MCF 10A (cell line): ENCODE results near the gene FAXDC2. TPM values are rescaled to one million over a fixed set of nuclear protein-coding genes. Genes with fewer than 3 reads are reported as not detected.
A peak's percentile ranks its signal among the peaks of the same experiment; 100 is the strongest.

ENCODE experiments used
- BruUV-seq: library from RNA; stranded (reverse); fragments of 400-500 nt; replicated peaks from 2 replicates; lab custom pipeline; 2021; lab: Mats Ljungman, UMichigan
- CTCF ChIA-PET: fragments of 300-600 bp; sonication (Branson Sonifier 250); formaldehyde crosslinking; extraction: SDS; loops from one replicate; lab custom pipeline; 2021; ENCODE audit warnings: antibody characterized with exemption, inconsistent platforms; lab: Yijun Ruan, JAX
- POLR2A ChIA-PET: fragments of 300-600, 350-650 bp; sonication (Branson Sonifier 250); formaldehyde crosslinking; extraction: SDS; loops from one replicate; lab custom pipeline; 2020; ENCODE audit warnings: antibody characterized with exemption, inconsistent platforms; lab: Yijun Ruan, JAX
- DNase-seq: peaks from one replicate; pipeline ENCODE4 v3.0.0-alpha.2; 2018; ENCODE audit not compliant: unreplicated experiment
- H3K27ac Mint-ChIP-seq: one replicate; pipeline ENCODE4 v1.8.0; 2022; ENCODE audit warnings: mild to moderate bottlenecking, low read depth, mixed read lengths; ENCODE audit not compliant: unreplicated experiment
- H3K27me3 Mint-ChIP-seq: one replicate; pipeline ENCODE4 v1.8.0; 2022; ENCODE audit warnings: mixed read lengths; ENCODE audit not compliant: insufficient read depth, unreplicated experiment
- H3K36me3 Mint-ChIP-seq: one replicate; pipeline ENCODE4 v1.8.0; 2022; ENCODE audit warnings: mild to moderate bottlenecking, moderate library complexity, mixed read lengths; ENCODE audit not compliant: insufficient read depth, unreplicated experiment
- H3K4me1 Mint-ChIP-seq: one replicate; pipeline ENCODE4 v1.8.0; 2022; ENCODE audit warnings: mixed read lengths; ENCODE audit not compliant: insufficient read depth, unreplicated experiment
- H3K4me3 Mint-ChIP-seq: one replicate; pipeline ENCODE4 v1.8.0; 2022; ENCODE audit warnings: mild to moderate bottlenecking, moderate library complexity, mixed read lengths; ENCODE audit not compliant: unreplicated experiment
- H3K9me3 Mint-ChIP-seq: one replicate; pipeline ENCODE4 v1.8.0; 2022; ENCODE audit warnings: mixed read lengths; ENCODE audit not compliant: unreplicated experiment
- intact Hi-C: fragments of 100-400 bp; cut with micrococcal nuclease; formaldehyde crosslinking; loops from 2 replicates; pipeline ENCODE4 v1.14.1; 2022
- microRNA-seq: library from miRNA; unstranded; fragments of <30 nt; microRNA quantifications from one replicate; pipeline ENCODE4 v1.2.0, GENCODE V29; 2022
- total RNA-seq: library from RNA; stranded (reverse); gene quantifications from 2 replicates; pipeline ENCODE4 v1.2.3, GENCODE V29; 2022
- TF ChIP-seq, protein P1 (sequence below): fragments of 200-600 bp; IDR thresholded peaks from one replicate; pipeline ENCODE4 v1.8.0; 2022; ENCODE audit warnings: antibody characterized with exemption, mild to moderate bottlenecking; ENCODE audit not compliant: unreplicated experiment

FAXDC2 gene
- total RNA-seq, 1 experiment from 2014 or later = 2.1 TPM

DNA sequence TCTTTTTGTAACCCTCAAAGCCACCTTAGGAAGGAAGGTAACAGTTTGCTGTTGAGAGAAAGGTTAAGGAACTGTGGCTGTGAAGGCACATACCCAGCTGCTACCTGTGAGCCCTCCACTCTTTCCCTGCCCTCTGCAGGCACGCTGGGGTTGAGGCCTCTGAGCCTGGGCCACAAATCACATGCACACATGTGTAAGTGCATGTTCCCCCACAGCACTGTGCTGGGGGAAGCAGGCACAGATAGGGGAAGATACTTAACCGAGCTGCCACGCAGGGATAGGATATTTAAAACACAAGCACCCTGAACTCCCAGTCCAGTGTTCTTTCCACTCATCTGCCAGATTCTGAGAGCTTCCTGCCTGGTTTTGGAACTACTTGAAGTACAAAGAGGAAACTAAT is 77.1 kb downstream of the FAXDC2 start:
- no TSS peak for BruUV-seq
- CTCF ChIA-PET = interaction anchor here (1.0 to 1.5 kb wide), 2 partner anchors 61 to 123 kb away, joined by 3 to 5 read pairs; no protein-coding TSS in a partner anchor
- Mint-ChIP-seq H3K27me3 (no peaks in the 10 kb centered on the region), H3K4me3 (no peak overlapping the region), H3K4me1 (peaks cover 48% of the 10 kb centered on the region), H3K27ac (peak overlapping the region; percentile 32), H3K36me3 (peaks cover 35% of the 10 kb centered on the region), H3K9me3 (no peaks in the 10 kb centered on the region)
- intact Hi-C loops = no loop called here
- TF ChIP-seq, protein P1, sequence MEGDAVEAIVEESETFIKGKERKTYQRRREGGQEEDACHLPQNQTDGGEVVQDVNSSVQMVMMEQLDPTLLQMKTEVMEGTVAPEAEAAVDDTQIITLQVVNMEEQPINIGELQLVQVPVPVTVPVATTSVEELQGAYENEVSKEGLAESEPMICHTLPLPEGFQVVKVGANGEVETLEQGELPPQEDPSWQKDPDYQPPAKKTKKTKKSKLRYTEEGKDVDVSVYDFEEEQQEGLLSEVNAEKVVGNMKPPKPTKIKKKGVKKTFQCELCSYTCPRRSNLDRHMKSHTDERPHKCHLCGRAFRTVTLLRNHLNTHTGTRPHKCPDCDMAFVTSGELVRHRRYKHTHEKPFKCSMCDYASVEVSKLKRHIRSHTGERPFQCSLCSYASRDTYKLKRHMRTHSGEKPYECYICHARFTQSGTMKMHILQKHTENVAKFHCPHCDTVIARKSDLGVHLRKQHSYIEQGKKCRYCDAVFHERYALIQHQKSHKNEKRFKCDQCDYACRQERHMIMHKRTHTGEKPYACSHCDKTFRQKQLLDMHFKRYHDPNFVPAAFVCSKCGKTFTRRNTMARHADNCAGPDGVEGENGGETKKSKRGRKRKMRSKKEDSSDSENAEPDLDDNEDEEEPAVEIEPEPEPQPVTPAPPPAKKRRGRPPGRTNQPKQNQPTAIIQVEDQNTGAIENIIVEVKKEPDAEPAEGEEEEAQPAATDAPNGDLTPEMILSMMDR = no peak
- no peak for DNase-seq
- POLR2A ChIA-PET = interaction anchor here (1.1 to 1.4 kb wide), 2 partner anchors 15 to 57 kb away, joined by 3 read pairs; no protein-coding TSS in a partner anchor

DNA sequence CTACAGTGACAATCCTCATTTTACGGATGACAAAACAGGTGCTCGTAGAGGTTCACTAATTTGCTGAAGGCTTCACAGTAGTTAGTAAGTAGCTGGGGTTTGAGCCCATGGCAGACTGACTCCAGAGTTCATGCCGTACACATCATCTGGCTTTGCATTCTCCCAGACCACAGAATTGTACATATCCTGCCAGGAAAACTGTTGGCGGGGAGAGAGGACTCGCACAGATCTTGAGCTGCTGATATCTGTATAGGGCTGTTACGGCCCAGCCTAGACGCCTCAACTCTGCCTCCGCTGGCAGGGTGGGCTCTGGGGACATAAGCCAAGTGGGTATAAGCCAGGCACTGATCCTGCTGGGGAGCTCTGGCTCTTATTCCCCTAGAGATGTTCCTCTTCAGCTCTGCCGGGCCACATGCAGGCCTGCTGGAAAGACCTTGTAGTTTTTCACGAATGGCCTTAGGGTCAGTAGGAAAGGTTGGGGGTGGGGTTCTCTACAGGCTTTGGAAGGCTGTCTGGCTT is 79.0 kb downstream of the FAXDC2 start:
- intact Hi-C loops = no loop called here
- CTCF ChIA-PET = interaction anchor here (0.6 to 1.1 kb wide), 2 partner anchors 24 to 122 kb away, joined by 3 to 5 read pairs; no protein-coding TSS in a partner anchor
- no peaks in the 10 kb centered on the region for H3K27me3 Mint-ChIP-seq
- no peaks in the 10 kb centered on the region for H3K9me3 Mint-ChIP-seq
- POLR2A ChIA-PET = interaction anchor here (0.9 to 2.1 kb wide), 3 partner anchors 9 to 58 kb away, joined by 4 read pairs; no protein-coding TSS in a partner anchor
- peaks cover 35% of the 10 kb centered on the region for H3K36me3 Mint-ChIP-seq
- no peak for DNase-seq
- H3K4me3 Mint-ChIP-seq = no peak overlapping the region
- peak overlapping the region; percentile 54 for H3K27ac Mint-ChIP-seq
- TF ChIP-seq, protein P1 = no peak
- no TSS peak for BruUV-seq
- peaks cover 64% of the 10 kb centered on the region for H3K4me1 Mint-ChIP-seq

DNA sequence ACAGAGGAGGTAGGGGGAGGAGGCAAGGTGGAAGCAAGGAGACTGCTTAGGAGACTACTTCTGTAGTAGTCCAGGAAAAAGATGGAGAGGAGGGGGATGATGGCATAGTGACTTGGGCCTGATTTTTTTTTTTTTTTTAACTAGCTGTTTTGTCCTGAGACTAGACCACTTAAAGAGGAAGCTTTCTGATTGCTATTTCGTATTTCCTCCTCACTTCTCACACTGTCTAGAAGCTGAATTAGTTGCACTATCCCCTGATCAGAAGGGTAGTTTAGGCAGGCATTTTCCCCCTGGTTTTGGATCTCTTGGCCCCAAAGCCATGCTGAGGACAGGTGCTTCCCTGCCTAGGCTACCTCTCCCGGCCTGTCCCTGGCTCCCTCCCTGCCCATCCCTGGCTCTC is 80.3 kb downstream of the FAXDC2 start:
- CTCF ChIA-PET = interaction anchor here (0.6 to 1.4 kb wide), 3 partner anchors 10 to 234 kb away, joined by 3 to 5 read pairs (median 4); no protein-coding TSS in a partner anchor
- TF ChIP-seq, protein P1 = no peak

More for the DNA sequence above, 80.3 kb downstream of the FAXDC2 start:
- Mint-ChIP-seq H3K9me3 (no peaks in the 10 kb centered on the region), H3K27ac (peak overlapping the region; percentile 2), H3K27me3 (no peaks in the 10 kb centered on the region), H3K4me3 (no peak overlapping the region), H3K4me1 (peaks cover 69% of the 10 kb centered on the region), H3K36me3 (peaks cover 33% of the 10 kb centered on the region)
- no TSS peak for BruUV-seq
- POLR2A ChIA-PET = interaction anchor here (0.5 to 4.8 kb wide), 4 partner anchors 11 to 530 kb away, joined by 3 to 28 read pairs (median 4); no protein-coding TSS in a partner anchor
- intact Hi-C loops = no loop called here
- no peak for DNase-seq

Small RNA genes lying within 50 kb of the gene (microRNA-seq; reads per million reads assigned to microRNA genes)
- gene MIR378H = not detected

Other genes with a start within 250 kb of the FAXDC2 start
- gene LARP1, start 95.2 kb downstream of the FAXDC2 start, total RNA-seq = 321 and 340 TPM in 2 replicates
- gene CNOT8, start 8.0 kb upstream of the FAXDC2 start, total RNA-seq = 52.3 and 60.5 TPM in 2 replicates
- gene GEMIN5, start 87.6 kb upstream of the FAXDC2 start, total RNA-seq = 25.1 and 34.5 TPM in 2 replicates
- 123 and 127 TPM in 2 replicates for gene MRPL22, start 90.5 kb upstream of the FAXDC2 start, total RNA-seq
- not detected in 2 replicates for gene KIF4B, start 163.2 kb upstream of the FAXDC2 start, total RNA-seq